Fibroblast of skin of right quadriceps (primary cell): ENCODE results near the gene ENTPD5.
"Not testable (repeated sequence)": the region's sequence is repeated elsewhere in the genome, so short reads cannot be mapped to it uniquely, and the experiment has no call there.

Experiments
- DNase-seq: peaks from one replicate; pipeline ENCODE4 v3.0.0-alpha.2; 2013

Gene ENTPD5

DNA sequence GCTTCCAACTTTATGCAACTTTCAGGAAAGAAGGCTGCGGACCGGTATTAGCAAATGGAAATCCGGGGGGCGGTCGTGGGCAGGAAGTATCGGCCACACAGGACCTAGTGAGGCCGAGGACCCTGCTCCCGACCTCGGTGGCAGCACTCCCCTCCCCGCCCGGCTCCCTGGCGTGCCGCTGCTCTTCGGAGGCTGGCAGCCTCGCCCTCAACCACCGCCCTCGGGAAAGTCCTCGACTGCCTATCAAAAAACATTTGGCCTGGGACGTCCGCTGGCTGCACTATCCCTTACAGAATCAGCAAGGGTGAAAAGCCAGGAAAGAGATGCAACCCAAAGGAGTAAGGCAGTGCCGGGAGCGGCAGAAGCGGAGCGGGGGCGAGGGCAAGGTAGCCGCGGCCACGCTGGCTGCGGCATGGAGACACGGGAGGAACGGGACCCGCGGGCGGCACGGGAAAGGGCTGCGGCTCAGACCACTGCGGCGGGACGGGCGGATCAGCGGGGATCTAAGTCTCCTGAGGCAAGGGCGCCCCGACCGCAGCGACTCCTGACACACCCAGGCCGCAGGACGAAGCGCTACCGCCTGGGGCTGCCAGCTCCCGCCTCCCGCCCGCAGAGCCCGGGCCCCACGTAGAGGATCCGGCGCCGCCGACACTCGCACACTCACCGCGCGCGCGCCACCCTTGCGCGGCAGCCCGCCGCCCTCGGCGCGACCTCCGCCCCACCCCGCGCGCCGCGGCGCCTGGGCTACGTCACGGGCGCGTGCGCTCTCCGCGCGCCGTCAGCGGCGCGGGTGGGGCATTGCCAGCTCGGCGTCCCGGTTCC lies at the start of gene ENTPD5, which contains the start of gene BBOF1:
ENTPD5 (minus strand) TSS at position 703 of the 822 bp plus-strand sequence. CDS start 31,186 bp downstream, outside the sequence.
BBOF1 (plus strand) TSS at position 764 of the 822 bp plus-strand sequence. CDS start 130 bp downstream, outside the sequence.
- DNase-seq, result peak; percentile 85

GRCh38 chr14:74065746-74066575 lies 46.9 kb upstream of the ENTPD5 start:
- peak; percentile 32 for DNase-seq

DNA sequence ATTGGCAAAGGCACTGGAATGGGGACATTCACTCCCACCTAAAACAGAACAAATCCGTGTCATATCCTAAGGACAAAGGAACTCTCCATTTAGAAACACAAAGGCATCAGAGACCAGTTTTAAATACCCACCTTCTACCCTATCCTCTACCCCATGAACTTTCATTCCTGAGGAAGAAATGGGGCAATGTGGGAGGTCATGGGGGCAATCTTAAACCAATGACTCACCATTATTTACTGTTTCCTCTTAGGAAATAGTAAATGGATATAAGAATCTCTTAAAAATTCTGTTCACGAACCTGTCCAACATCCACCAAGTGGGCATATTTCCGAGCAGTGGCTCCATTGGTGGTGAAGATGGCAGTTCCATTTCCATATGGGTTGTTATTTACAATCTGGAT lies 45.8 kb upstream of the ENTPD5 start:
- no peak for DNase-seq

DNA sequence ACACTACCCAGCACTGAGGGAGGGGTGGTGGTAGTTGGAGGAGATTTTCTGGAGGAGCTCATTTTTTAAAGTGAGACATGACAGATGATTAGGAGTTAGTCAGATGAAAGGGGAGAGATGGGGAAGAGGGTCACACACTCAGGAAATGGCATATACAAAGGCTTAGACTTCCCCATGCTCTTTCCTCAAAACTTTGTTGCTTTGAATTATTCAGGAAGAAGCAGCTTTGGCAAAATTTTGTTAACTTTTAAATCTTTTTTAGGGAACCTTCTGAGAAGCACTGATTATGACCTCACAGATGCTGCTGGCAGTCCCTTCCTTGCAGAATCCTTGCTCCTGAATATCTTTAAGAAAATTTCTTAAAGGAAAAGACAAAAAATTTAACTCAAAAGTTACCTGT lies 45.3 kb upstream of the ENTPD5 start:
- DNase-seq, result no peak

DNA sequence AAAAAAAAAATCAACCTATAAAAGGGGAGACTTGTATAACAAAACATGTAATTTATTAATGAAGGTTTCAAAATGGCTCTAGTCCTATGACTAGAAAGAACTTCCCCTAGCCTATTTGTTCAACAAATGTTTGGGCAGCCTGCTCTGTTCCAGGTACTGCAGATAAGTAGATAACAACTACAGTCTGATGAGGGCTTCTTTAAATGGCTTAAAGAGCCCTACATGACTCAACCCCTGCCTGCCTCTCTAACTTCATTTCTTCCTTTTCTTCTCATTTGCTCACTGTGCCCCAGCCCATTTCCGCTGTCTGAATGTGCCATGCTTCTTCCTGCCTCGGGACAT lies 43.7 kb upstream of the ENTPD5 start:
- peak; percentile 5 for DNase-seq

DNA sequence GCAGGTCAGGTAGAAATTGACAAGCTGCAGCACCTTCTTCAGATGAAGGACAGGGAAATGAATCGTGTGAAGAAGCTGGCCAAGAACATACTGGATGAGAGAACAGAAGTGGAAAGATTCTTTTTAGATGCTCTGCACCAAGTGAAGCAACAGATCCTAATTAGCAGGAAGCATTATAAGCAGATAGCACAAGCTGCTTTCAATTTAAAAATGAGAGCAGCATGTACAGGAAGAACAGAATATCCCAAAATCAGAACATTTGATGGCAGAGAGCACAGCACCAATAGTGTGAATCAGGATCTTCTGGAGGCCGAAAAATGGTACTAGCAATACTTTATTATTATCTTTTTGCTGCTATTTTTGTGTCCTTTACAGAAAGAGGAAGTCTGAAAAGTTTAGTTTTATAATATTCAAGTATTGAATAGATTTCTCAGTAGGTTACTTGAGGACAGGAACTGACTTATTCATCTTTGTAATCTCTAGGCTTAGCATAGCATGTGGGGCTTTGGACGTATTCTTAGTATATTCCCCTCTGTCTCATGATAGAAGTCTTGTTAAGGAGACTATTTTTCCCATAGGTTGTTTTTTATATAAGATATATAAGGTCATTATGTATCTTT lies 30.9 kb upstream of the ENTPD5 start:
- DNase-seq, result no peak

- no peak for DNase-seq
Measured at GRCh38 chr14:74048281-74048680, 29.2 kb upstream of the ENTPD5 start.

DNA sequence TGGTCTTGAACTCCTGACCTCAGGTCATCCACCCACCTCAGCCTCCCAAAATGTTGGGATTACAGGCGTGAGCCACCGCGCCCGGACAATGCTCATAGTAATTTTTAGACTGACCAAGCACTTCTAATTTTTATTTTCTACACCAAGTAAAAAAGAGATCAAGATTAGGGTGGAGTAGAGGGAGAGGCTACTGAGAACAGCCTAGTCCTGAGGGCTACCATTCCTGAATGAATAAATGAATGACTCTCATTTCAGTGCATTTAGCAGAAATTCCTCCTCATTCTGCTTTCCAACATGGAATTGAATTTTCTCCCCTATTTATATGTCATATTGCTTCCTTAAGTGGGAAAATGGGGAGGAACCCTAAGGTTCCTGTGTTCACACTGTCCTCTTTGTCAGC lies 26.4 kb upstream of the ENTPD5 start:
- no peak for DNase-seq

- DNase-seq, result no peak
Measured at GRCh38 chr14:74042296-74042695, 23.2 kb upstream of the ENTPD5 start.

DNA sequence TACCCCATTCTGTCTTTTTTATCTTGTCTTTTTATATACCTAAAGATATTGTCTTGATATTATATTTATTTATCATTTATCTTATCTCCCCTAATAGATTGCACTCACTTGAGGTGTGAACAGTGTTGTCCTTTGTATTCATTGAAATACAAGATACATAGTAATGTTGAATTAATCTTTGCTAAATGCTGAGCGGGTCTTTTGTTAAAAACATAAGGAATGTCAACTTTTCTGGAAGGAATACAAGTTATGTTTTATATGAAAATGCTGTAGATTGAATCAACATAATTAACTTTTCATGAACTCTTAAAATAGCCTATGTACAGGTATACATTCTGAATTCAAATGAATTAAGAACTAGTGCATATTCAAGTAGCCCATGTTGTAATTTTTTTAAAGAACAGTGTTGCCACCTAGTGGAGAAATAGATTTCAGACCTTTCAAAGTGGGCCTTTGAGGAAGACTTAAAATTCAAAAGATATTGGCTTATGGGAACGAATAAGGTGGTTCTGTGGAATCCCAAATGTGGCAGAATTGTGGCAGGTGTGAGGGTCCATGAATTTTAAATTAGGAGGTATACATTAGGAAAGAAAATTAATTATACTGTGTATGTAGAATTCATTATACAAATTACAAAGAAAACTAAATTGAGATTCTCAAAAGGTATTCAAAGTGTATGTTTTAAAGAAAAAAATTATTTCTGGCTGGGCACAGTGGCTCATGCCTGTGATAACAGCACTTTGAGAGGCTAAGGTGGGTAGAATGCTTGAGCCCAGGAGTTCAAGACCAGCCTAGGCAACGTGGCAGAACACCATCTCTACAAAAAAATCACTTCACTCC lies 19.2 kb upstream of the ENTPD5 start:
- DNase-seq, result peak; percentile 59

DNA sequence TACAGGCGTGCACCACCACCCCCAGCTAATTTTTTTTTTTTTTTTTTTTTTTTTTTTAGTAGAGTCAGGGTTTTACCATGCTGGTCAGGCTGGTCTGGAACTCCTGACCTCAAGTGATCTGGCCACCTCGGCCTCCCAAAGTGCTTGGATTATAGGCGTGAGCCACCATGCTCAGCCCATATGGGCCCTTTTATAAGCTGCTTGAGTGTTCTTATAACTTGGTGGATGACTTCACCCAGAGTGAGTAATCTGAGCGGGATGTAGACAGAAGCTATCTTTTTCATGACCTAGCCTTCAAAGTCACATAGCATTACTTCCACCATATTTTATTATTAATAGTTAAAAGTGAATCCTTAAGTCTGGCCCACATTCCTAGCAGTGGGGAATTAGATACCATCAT lies 16.5 kb upstream of the ENTPD5 start:
- DNase-seq, result peak; percentile 38

- DNase-seq, result no peak
Measured at GRCh38 chr14:74034572-74034971, 15.5 kb upstream of the ENTPD5 start.

DNA sequence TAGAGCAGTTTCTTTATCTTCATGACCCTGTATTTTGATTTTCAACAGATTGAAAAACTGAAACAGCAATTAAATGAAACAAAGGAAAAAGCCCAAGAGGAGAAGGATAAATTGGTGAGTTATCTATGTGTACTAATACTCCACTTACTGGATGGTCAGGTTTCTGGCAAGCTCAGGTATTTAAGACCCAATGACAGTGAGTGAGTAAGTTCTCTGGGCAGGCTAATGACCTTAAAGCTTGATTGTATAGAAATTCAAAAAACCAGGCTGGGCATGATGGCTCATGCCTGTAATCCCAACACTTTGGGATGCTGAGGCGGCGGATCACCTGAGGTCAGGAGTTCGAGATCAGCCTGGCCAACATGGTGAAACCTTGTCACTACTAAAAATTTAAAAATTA lies 10.0 kb upstream of the ENTPD5 start:
- DNase-seq, result no peak

- no peak for DNase-seq
Measured at GRCh38 chr14:74022346-74022745, 3.3 kb upstream of the ENTPD5 start.

GRCh38 chr14:74019408-74020137 lies 485 bp upstream of the ENTPD5 start:
- DNase-seq, result peak; percentile 51

DNA sequence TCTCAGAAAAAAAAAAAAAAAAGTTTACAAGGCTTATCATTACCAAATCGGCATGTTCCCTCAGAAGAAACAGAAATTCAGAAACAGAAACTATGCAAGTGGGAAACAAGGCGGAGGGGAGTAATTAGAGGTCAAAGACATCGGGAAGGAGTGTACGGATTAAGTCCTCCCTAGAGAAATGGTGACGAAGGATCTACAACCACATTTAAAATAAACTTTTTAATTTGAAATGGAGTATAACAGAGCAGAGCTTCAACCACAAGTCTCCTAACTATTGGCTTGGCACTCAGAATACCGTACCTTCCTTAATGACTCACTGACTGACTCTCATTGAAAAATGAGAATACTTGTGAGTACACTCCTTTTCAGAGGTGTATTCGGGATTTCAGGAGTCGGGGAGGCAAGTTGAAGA lies 908 bp downstream of the ENTPD5 start:
- peak; percentile 80 for DNase-seq

- no peak for DNase-seq
Measured at GRCh38 chr14:74015963-74016362, 3.1 kb downstream of the ENTPD5 start.

DNA sequence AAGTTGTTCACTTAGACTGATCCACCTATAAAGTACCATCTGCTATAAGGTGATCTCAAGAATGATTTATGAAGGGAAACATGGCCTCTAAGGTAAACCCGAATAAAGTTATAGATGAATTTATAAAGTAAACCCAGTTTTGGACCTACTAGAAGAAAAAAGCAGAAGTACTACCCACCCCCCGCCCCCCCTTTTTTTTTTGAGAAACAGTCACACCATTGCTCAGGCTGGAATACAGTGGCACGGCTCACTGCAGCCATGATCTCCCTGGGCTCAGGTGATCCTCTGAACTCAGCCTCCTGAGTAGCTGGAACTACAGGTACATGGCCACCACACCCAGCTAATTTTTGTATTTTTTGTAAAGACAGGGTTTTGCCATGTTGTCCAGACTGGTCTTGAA lies 3.9 kb downstream of the ENTPD5 start:
- no peak for DNase-seq

GRCh38 chr14:74014299-74014698 lies 4.8 kb downstream of the ENTPD5 start:
- DNase-seq, result no peak

DNA sequence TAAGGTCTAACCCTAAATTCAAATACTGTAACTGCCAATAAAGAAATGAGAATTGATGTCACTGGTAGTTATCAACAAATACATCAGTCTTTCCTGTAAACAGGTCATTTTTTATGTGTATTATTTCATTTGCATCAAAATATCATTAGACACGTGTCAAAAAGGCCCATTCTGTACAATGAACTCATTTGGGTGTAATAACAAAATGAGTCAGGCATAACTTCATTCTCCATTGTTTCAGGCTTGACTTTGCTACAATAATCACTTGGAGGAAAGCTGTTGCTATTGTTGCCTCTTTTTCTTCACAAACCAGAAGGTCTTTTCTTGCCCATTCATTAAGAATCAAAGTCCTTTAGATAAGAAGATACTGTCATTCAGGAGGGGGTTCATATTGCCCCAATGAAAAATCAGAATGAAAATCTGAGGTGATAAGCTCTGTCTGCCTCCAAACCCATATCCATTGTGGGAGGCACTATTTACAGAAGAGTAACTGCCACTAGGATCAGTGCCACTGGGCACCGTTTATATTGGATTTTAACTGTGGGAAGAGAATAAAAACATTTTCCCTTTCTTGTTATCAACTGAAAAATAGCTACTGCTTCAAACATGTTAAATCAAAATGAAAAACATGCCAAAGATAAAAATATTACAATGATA lies 10.1 kb downstream of the ENTPD5 start:
- DNase-seq, result no peak

GRCh38 chr14:74005664-74006063 lies 13.4 kb downstream of the ENTPD5 start:
- DNase-seq, result not testable (repeated sequence)
